CD4-positive, alpha-beta T cell treated with Interferon alpha-2 for 1 hour (primary cell): ENCODE measurements around the gene APBA2.
"Not testable (repeated sequence)": the region's sequence is repeated elsewhere in the genome, so short reads cannot be mapped to it uniquely, and the experiment has no call there.

ENCODE experiments used
- DNase-seq, 2 donors: peaks; one replicate each; pipeline ENCODE4 v3.0.0-alpha.2; 2020 to 2022

APBA2 gene

GRCh38 chr15:29014493-29014892, 128.7 kb downstream of the APBA2 start:
- no peak for DNase-seq

- no peak for DNase-seq
Observed at GRCh38 chr15:29016518-29016917, 130.7 kb downstream of the APBA2 start.

GRCh38 chr15:29018120-29018805, 132.5 kb downstream of the APBA2 start:
- no peak for DNase-seq

- no peak for DNase-seq
Observed at GRCh38 chr15:29018995-29019976, 133.5 kb downstream of the APBA2 start.

- DNase-seq: no peak
Observed at GRCh38 chr15:29021857-29022256, 136.1 kb downstream of the APBA2 start.

- no peak for DNase-seq
Observed at GRCh38 chr15:29024662-29025061, 138.9 kb downstream of the APBA2 start.

GRCh38 chr15:29025411-29025810, 139.6 kb downstream of the APBA2 start:
- not testable (repeated sequence) for DNase-seq

GRCh38 chr15:29028158-29028557, 142.4 kb downstream of the APBA2 start:
- DNase-seq: not testable (repeated sequence)

GRCh38 chr15:29029651-29030195, 143.9 kb downstream of the APBA2 start:
- no peak for DNase-seq

- DNase-seq: peak in 1 of 2 donors; percentile 22
Observed at GRCh38 chr15:29031502-29032228, 145.9 kb downstream of the APBA2 start.

- no peak for DNase-seq
Observed at GRCh38 chr15:29032229-29032625, 146.5 kb downstream of the APBA2 start.

- no peak for DNase-seq
Observed at GRCh38 chr15:29032751-29033150, 147.0 kb downstream of the APBA2 start.

- DNase-seq: no peak
Observed at GRCh38 chr15:29034151-29034550, 148.4 kb downstream of the APBA2 start.

- DNase-seq: no peak
Observed at GRCh38 chr15:29034593-29035335, 149.0 kb downstream of the APBA2 start.

- DNase-seq: no peak
Observed at GRCh38 chr15:29035336-29036285, 149.8 kb downstream of the APBA2 start.

GRCh38 chr15:29037997-29038705, 152.4 kb downstream of the APBA2 start:
- no peak for DNase-seq

- DNase-seq: peak in 1 of 2 donors; percentile 3
Observed at GRCh38 chr15:29039466-29040369, 153.9 kb downstream of the APBA2 start.

- DNase-seq: no peak
Observed at GRCh38 chr15:29040370-29040751, 154.6 kb downstream of the APBA2 start.
